NB4 (cell line): ENCODE results near the gene GDF10.

Experiments
- DNase-seq: peaks from one replicate; pipeline ENCODE4 v3.0.0; 2010; ENCODE audit warnings: low read depth
- H3K4me3 ChIP-seq: one replicate; pipeline ENCODE4 v1.5.1; 2011; ENCODE audit warnings: mild to moderate bottlenecking, low read depth, low read length, moderate library complexity
- CTCF ChIP-seq: IDR thresholded peaks from one replicate; pipeline ENCODE4 v1.5.1; 2012; ENCODE audit warnings: low read depth, low read length
- MAX ChIP-seq: IDR thresholded peaks from 2 replicates; pipeline ENCODE4 v1.6.1; 2011; ENCODE audit warnings: low read depth, low read length
- MYC ChIP-seq: IDR thresholded peaks from 2 replicates; pipeline ENCODE4 v1.6.1; 2011; ENCODE audit warnings: low read depth, low read length
- POLR2A ChIP-seq: IDR thresholded peaks from 2 replicates; pipeline ENCODE4 v1.6.1; 2011; ENCODE audit warnings: mild to moderate bottlenecking; ENCODE audit not compliant: insufficient read length; ENCODE audit errors: extremely low read depth

GDF10 gene

GRCh38 chr10:47287365-47287802 is 12.6 kb upstream of the GDF10 start:
- DNase-seq, result no peak
- no peak for TF ChIP-seq MYC
- no peak overlapping the region for H3K4me3 ChIP-seq

GRCh38 chr10:47287805-47288204 is 12.2 kb upstream of the GDF10 start:
- H3K4me3 ChIP-seq, result no peak overlapping the region
- no peak for TF ChIP-seq MYC
- no peak for DNase-seq

- DNase-seq, result no peak
- TF ChIP-seq MAX (no peak), MYC (no peak), POLR2A (no peak), CTCF (no peak)
- no peak overlapping the region for H3K4me3 ChIP-seq
Measured at GRCh38 chr10:47288236-47288635, 11.8 kb upstream of the GDF10 start.

- no peak for TF ChIP-seq MYC
- no peak for TF ChIP-seq MAX
- TF ChIP-seq POLR2A, result no peak
- no peak for TF ChIP-seq CTCF
- H3K4me3 ChIP-seq, result no peak overlapping the region
- no peak for DNase-seq
Measured at GRCh38 chr10:47288916-47289495, 11.0 kb upstream of the GDF10 start.

- no peak for TF ChIP-seq POLR2A
- no peak for TF ChIP-seq MYC
- TF ChIP-seq MAX, result no peak
- TF ChIP-seq CTCF, result no peak
- no peak overlapping the region for H3K4me3 ChIP-seq
- no peak for DNase-seq
Measured at GRCh38 chr10:47289921-47290320, 10.1 kb upstream of the GDF10 start.

- DNase-seq, result no peak
- H3K4me3 ChIP-seq, result no peak overlapping the region
- TF ChIP-seq MAX, result no peak
Measured at GRCh38 chr10:47290338-47290737, 9.7 kb upstream of the GDF10 start.

- TF ChIP-seq POLR2A, result no peak
- TF ChIP-seq MYC, result no peak
- TF ChIP-seq CTCF, result no peak
- TF ChIP-seq MAX, result no peak
- H3K4me3 ChIP-seq, result no peak overlapping the region
Measured at GRCh38 chr10:47291682-47292081, 8.3 kb upstream of the GDF10 start.

More at GRCh38 chr10:47291682-47292081, 8.3 kb upstream of the GDF10 start:
- no peak for DNase-seq
